SH-SY5Y (cell line): ENCODE measurements around the gene SETBP1.

Source experiments
- GATA2 ChIP-seq: IDR thresholded peaks from 2 replicates; pipeline ENCODE4 v1.6.1; 2011; ENCODE audit warnings: mild to moderate bottlenecking, low read depth, low read length
- GATA3 ChIP-seq: IDR thresholded peaks from 2 replicates; pipeline ENCODE4 v1.6.1; 2011; ENCODE audit warnings: low read depth, mild to moderate bottlenecking, low read length, moderate library complexity

- TF ChIP-seq GATA2 = no peak
- no peak for TF ChIP-seq GATA3
These were observed 195.3 kb downstream of the SETBP1 start for GRCh38 chr18:44876024-44876423.
